GM10266 (cell line): Measurements from ENCODE around the gene HDHD5.

ENCODE experiments used
- DNase-seq: peaks from one replicate; pipeline ENCODE4 v3.0.0; 2012; ENCODE audit errors: extremely low spot score
- TF ChIP-seq, protein P1 (sequence below): IDR thresholded peaks from 2 replicates; pipeline ENCODE4 v1.5.1; 2012; ENCODE audit warnings: mild to moderate bottlenecking, low read depth; ENCODE audit not compliant: control insufficient read depth, insufficient read depth; ENCODE audit errors: missing control alignments

Gene HDHD5

DNA sequence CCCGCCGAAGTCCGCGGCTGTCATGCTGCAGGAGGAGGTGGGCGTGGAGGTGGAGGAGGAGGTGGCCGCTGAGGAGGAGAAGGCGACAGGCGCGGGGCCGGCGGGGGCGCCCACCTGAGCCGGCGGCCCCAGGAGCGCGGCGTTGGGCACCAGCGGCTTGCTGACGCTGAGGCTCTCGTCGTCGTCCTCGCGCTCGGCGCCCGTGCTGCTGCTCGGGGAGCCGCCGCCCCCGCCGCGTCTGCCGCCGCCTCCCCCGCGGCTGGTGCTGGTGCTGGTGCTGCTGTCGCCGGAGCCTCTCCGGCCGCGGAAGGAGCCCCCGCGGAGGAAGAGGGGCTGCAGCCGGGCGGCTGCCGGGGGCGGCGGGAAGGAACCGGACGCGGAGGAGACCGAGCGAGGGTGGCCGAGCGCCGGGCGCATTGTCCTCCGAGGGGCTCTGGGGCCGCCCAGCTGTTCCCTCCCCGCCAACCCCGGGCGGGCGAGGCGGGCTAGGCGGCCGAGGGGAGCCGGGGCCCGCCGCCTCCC, 38.3 kb downstream of the HDHD5 start:
- TF ChIP-seq, protein P1, sequence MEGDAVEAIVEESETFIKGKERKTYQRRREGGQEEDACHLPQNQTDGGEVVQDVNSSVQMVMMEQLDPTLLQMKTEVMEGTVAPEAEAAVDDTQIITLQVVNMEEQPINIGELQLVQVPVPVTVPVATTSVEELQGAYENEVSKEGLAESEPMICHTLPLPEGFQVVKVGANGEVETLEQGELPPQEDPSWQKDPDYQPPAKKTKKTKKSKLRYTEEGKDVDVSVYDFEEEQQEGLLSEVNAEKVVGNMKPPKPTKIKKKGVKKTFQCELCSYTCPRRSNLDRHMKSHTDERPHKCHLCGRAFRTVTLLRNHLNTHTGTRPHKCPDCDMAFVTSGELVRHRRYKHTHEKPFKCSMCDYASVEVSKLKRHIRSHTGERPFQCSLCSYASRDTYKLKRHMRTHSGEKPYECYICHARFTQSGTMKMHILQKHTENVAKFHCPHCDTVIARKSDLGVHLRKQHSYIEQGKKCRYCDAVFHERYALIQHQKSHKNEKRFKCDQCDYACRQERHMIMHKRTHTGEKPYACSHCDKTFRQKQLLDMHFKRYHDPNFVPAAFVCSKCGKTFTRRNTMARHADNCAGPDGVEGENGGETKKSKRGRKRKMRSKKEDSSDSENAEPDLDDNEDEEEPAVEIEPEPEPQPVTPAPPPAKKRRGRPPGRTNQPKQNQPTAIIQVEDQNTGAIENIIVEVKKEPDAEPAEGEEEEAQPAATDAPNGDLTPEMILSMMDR = no peak
- DNase-seq = no peak

DNA sequence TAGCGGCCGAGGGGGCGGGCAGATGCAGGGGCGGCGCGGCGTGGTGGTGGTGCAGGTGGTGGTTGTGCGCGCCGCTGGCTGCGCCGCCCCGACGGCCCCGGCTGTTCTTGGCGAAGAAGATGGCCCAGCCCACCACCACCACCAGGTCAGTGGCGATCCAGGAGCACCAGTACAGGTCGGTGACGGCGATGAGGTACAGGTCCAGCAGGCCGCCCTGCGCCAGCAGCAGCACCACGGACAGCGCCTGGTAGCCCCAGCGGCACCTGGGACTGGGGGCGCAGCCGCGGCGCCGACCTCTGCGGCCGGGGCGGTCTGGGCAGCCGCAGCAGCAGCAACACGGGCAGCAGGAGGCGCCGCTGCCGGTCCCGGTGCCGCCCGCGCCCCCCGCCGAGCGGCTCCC, 38.8 kb downstream of the HDHD5 start:
- DNase-seq = peak; percentile 85
- TF ChIP-seq, protein P1 = no peak

DNA sequence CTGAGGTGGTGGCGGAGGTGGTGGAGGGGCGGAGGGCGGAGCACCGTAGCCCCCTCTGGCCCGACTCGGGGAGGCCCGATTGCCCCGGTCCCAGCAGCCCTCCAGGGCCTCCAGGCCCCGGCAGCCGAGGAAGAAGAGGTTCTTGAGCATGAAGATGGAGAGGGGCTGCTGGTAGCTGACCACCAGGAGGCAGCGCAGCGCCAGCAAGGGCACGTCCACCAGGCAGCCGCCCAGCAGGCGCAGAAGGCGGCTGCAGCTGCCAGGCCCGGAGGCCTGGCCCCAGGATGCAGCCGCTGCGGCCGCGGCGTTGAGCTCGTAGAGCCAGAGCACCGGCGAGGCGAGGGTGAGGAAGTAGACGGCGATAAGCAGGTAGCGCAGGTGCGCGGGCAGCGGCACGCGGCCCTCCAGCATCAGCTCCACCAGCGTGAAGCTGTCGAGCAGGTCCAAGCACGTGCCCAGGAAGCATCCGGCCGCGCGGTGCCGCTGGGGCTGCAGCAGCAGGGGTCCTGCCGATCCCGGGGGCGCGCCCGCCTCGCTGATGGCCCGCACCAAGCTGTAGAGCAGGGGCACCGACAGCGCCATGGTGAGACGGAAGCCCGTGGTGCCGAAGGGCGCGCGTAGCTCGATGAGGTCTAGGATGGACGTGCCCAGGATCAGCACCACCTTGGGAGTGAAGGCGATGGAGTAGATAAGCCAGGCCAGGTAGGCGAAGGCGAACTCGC, 39.4 kb downstream of the HDHD5 start:
- no peak for DNase-seq
- TF ChIP-seq, protein P1 = peak; percentile 35

DNA sequence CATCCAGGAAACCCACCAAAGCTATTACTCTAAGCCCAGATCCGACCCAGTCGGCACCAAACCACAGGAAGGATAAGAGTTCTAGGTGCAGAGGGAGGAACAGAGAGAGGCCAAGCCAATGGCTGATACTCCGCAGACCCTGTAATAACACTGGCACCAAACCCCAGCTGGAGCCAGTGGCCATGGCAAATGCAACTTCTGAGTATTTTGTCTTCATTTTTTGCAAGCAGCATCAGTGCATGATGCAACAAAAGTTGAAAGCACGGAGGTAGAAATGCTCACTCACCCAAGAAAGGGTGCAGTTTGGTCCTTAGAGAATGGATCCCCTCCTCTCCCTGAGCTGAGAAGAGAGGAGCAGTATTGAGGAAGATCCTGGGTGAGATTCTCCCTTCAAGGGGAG, 40.7 kb downstream of the HDHD5 start:
- TF ChIP-seq, protein P1 = no peak
- no peak for DNase-seq

DNA sequence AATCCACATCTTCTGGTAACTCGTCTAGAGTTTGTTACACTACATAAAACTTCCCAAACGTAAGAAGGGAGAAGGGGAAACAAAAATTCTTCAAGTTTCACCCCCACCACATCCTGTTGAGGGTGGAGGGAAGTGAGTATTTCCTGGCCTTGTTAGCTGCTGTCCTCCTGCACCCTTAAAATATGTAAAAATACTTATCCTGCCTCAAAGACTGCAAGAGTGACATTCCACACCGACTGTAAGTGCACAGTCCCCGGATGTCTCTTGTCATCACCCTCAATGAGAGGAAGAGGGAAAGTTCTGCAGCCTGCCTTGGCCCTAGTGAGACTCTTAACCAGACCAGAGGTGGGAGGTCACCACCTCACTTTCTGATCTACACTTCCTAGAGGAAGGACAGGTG, 41.2 kb downstream of the HDHD5 start:
- no peak for DNase-seq

DNA sequence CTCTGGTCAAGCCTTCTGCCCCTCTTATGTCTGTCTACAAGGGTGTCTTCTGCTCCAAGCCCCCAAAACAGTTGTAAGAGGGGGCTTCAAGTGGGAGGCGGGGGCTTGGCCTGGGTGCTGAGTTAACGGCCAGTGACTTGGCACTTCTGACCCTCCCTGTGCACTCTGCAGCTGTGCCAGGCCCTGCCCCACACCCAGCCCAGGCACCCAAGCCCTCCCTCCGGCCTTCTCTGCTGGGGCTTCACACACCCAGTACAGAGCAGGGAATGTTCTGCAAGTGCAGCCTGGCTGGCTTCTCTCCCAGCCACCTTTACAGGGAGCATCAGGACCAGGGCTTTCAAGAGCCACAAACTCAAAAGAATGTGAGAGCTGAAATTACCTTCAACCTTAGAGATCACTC, 41.7 kb downstream of the HDHD5 start:
- TF ChIP-seq, protein P1 = no peak
- DNase-seq = no peak

More for the DNA sequence above, 41.2 kb downstream of the HDHD5 start:
- TF ChIP-seq, protein P1 = no peak

DNA sequence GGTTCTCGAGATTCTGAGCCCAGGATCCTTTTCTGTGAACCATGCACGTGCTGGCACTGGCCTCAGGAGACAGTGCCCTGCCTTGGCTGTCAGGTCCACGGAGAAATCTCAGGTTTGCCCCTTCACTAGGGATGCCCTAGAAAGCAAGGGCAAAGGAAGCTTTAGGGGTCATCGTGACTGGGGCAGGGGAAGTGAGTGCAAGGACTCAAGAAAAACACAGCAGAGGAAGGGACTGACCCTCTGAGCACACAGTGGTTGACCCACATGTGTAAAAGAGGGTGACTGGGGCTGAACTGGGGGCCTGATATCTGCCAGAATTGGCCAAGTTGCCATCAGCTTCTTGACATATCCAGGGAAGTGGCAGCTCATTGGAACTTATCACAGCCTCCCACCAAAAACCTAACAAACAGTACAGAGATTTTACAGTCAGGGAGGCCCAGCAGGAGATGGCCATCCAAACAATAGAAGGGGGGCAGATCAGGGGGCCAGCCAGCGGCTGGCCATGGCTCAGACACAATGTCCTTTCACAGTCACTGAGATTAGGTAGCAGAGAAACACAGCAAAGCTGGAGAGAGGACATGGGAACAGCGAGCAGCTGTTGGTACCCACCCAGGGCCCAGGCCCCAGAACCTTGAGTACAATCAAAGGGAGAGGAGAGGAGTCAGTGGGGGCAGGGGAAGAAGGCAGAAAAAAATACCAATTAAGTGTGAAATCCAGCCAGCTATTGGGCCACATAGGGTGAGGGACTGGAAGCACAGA, 42.3 kb downstream of the HDHD5 start:
- TF ChIP-seq, protein P1 = no peak
- no peak for DNase-seq
